ENCODE measurements around the gene GALNT3.

The GALNT3 gene

DNA sequence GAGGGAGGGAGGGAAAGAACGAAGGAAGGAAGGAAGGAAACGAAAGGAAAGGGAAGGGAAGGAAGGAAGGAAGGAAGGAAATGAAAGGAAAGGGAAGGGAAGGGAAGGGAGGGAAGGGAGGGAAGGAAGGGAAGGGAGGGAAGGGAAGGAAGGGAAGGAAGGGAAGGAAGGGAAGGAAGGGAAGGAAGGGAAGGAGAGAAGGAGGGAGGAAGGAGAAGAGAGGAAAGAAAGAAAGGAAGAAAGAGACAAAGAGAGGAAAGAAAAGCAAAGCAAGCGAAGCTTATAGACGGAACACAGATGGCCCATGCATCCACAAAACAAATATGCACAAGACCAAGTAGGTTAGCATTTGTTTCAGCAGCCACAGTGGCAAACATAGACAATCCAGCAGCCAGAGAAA, 20.4 kb upstream of the GALNT3 start:
- DNase-seq (ENCODE audit: low read depth): no peak
- TF ChIP-seq CTCF (conservative IDR thresholded peaks at IDR 0.05; ENCODE audit: low read depth, low read length): no peak
- no peak overlapping the region for H3K4me3 ChIP-seq (ENCODE audit: low read depth, low read length)

GRCh38 chr2:165811592-165812370, 17.7 kb upstream of the GALNT3 start:
- TF ChIP-seq CTCF (conservative IDR thresholded peaks at IDR 0.05; ENCODE audit: low read depth, low read length): no peak
- DNase-seq (ENCODE audit: low read depth): no peak
- H3K4me3 ChIP-seq (ENCODE audit: low read depth, low read length): no peak overlapping the region

DNA sequence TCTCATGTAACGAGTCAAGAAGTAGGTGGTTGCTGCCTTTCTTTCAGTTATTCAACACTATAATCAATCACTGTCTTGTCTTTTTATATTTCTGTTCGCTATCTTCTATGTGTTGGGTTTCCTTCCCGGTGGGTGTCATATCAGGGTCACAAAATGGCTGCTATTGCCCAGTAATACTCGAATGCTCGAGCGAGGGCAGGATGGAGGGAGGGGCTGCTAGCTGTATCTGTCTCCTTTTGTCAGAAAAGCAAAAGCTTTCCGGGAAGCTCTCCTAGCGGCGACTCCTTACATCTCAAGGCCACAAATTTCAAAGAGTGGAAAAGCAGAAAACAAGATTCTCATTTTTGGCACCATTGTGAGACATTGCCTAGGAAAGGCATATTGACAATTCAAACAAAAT, 16.4 kb upstream of the GALNT3 start:
- H3K4me3 ChIP-seq (ENCODE audit: low read depth, low read length): no peak overlapping the region
- no peak for TF ChIP-seq CTCF (conservative IDR thresholded peaks at IDR 0.05; ENCODE audit: low read depth, low read length)
- DNase-seq (ENCODE audit: low read depth): no peak

DNA sequence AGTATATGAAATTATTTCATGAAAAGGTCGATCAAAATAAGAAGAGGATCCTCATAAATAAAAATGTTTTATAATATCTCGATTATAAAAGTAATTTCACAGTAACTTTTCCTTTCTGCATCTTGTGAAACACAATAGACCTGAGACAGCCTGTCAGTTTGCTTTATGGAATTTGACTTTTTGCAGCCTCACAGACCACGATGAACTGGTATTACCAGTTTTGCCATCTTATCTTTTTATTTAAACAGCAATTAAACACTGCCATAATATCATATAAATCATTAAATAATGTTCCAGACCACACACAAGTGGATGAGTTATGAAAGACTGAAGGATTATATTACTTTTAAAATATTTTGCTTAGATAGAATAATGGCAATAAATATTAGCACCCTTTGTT, 10.7 kb upstream of the GALNT3 start:
- H3K4me3 ChIP-seq (ENCODE audit: low read depth, low read length): no peak overlapping the region
- no peak for DNase-seq (ENCODE audit: low read depth)
- TF ChIP-seq CTCF (conservative IDR thresholded peaks at IDR 0.05; ENCODE audit: low read depth, low read length): no peak

GRCh38 chr2:165803123-165803760, 9.2 kb upstream of the GALNT3 start:
- no peak for TF ChIP-seq CTCF (conservative IDR thresholded peaks at IDR 0.05; ENCODE audit: low read depth, low read length)
- peak; percentile 61 for DNase-seq (ENCODE audit: low read depth)
- no peak overlapping the region for H3K4me3 ChIP-seq (ENCODE audit: low read depth, low read length)

DNA sequence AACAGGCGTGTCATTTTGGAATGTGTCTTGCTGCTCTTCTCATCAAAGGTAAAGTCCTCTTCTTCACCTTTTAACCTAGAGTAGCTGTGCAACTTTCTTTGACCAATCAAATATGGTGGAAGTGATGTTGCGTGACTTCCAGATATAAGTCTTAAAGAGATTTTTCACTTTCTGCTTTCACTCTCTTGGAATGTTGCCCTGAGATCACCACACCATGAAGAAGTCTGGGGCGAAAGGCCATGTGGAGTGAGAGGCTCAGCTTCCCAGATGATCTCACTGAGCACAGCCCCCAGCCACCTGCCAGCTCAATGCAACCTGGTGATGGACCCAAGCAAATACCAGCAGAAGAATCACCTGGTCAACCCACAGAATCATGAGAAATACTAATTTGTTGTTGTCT, 7.1 kb upstream of the GALNT3 start:
- no peak for TF ChIP-seq CTCF (conservative IDR thresholded peaks at IDR 0.05; ENCODE audit: low read depth, low read length)
- no peak for DNase-seq (ENCODE audit: low read depth)
- no peak overlapping the region for H3K4me3 ChIP-seq (ENCODE audit: low read depth, low read length)
